HT-29 (cell line): ENCODE data around the gene ZBED2. TPM values are rescaled to one million over a fixed set of nuclear protein-coding genes. Genes with fewer than 3 reads are reported as not detected.
"Not testable (repeated sequence)": the region's sequence is repeated elsewhere in the genome, so short reads cannot be mapped to it uniquely, and the experiment has no call there.

Experiments used
- DNase-seq: peaks from one replicate; pipeline ENCODE4 v3.0.0-alpha.2; 2015; ENCODE audit warnings: low spot score
- total RNA-seq: library from RNA; depleted of rRNA; stranded (reverse); fragments of >200 nt; shearing (Covaris generic); gene quantifications from 2 replicates; pipeline ENCODE4 v1.2.3, GENCODE V29; 2014; rRNA removed

ZBED2 gene
- total RNA-seq, 1 experiment from 2014 or later: not detected

- DNase-seq: no peak
Measured at GRCh38 chr3:111577113-111577512, 18.0 kb downstream of the ZBED2 start.

GRCh38 chr3:111571907-111572460, 23.2 kb downstream of the ZBED2 start:
- no peak for DNase-seq

GRCh38 chr3:111571282-111571681, 23.9 kb downstream of the ZBED2 start:
- DNase-seq: no peak

- no peak for DNase-seq
Measured at GRCh38 chr3:111570404-111571030, 24.6 kb downstream of the ZBED2 start.

GRCh38 chr3:111568911-111569310, 26.2 kb downstream of the ZBED2 start:
- no peak for DNase-seq

- DNase-seq: no peak
Measured at GRCh38 chr3:111568355-111568754, 26.8 kb downstream of the ZBED2 start.

- no peak for DNase-seq
Measured at GRCh38 chr3:111566844-111567243, 28.3 kb downstream of the ZBED2 start.

GRCh38 chr3:111561902-111562301, 33.2 kb downstream of the ZBED2 start:
- DNase-seq: not testable (repeated sequence)

GRCh38 chr3:111548756-111549155, 46.4 kb downstream of the ZBED2 start:
- DNase-seq: no peak

GRCh38 chr3:111548092-111548491, 47.1 kb downstream of the ZBED2 start:
- no peak for DNase-seq

GRCh38 chr3:111547631-111548030, 47.5 kb downstream of the ZBED2 start:
- no peak for DNase-seq

- DNase-seq: no peak
Measured at GRCh38 chr3:111545349-111545748, 49.8 kb downstream of the ZBED2 start.

Other genes with a start within 250 kb of the ZBED2 start
- gene CD96, start 53.1 kb downstream of the ZBED2 start, total RNA-seq: not detected in 2 replicates
- gene PLCXD2, start 79.3 kb upstream of the ZBED2 start, total RNA-seq: 3.7 and 4.0 TPM in 2 replicates